ENCODE measurements around the gene BRD3.

BRD3 gene

GRCh38 chr9:134061688-134062371, 6.0 kb downstream of the BRD3 start:
- H3K4me3 ChIP-seq (ENCODE audit: low read depth, low read length) = no peak overlapping the region
- TF ChIP-seq, protein P1, sequence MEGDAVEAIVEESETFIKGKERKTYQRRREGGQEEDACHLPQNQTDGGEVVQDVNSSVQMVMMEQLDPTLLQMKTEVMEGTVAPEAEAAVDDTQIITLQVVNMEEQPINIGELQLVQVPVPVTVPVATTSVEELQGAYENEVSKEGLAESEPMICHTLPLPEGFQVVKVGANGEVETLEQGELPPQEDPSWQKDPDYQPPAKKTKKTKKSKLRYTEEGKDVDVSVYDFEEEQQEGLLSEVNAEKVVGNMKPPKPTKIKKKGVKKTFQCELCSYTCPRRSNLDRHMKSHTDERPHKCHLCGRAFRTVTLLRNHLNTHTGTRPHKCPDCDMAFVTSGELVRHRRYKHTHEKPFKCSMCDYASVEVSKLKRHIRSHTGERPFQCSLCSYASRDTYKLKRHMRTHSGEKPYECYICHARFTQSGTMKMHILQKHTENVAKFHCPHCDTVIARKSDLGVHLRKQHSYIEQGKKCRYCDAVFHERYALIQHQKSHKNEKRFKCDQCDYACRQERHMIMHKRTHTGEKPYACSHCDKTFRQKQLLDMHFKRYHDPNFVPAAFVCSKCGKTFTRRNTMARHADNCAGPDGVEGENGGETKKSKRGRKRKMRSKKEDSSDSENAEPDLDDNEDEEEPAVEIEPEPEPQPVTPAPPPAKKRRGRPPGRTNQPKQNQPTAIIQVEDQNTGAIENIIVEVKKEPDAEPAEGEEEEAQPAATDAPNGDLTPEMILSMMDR (IDR thresholded peaks at IDR 0.05; ENCODE audit: low read depth, low read length, missing control alignments) = no peak
- in situ Hi-C loops (cut with HindIII; ENCODE audit: low sequenced_read_pairs) = no loop called here
- DNase-seq (ENCODE audit: low read depth) = no peak

DNA sequence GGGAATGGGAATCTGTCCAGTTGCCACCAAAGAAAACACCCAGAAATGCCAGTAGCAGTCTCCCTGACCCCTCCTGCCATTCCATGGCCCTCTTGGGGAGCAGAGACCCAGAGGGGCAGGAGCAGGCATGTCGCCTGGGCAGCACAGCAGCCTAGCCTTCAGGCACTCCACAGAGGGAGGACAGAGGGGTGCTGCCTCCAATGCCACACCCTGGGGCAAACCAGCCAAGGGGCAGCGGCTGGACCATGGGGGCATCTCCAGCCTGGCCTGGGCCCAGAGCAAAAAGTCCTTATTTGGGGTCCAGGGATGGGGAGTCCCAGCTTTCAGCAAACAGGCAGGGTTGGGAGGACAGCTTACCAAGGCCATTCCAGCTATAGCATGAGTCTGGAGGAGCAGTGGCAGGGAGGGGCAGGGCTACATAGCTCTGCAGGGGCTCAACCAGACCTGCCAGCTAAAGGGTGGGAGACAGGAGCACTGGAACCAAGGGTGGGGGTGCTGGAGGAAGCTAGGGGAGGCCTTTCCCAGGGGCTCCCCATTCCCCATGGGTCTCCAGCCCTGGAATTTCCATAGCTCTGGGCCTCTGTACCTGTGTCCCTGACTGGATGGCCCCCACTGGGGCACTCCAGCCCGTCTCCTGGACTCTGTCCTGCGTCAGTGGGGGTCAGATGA, 6.7 kb downstream of the BRD3 start:
- TF ChIP-seq, protein P1 (IDR thresholded peaks at IDR 0.05; ENCODE audit: low read depth, low read length, missing control alignments) = no peak
- in situ Hi-C loops (cut with HindIII; ENCODE audit: low sequenced_read_pairs) = no loop called here
- DNase-seq (ENCODE audit: low read depth) = no peak
- H3K4me3 ChIP-seq (ENCODE audit: low read depth, low read length) = no peak overlapping the region

DNA sequence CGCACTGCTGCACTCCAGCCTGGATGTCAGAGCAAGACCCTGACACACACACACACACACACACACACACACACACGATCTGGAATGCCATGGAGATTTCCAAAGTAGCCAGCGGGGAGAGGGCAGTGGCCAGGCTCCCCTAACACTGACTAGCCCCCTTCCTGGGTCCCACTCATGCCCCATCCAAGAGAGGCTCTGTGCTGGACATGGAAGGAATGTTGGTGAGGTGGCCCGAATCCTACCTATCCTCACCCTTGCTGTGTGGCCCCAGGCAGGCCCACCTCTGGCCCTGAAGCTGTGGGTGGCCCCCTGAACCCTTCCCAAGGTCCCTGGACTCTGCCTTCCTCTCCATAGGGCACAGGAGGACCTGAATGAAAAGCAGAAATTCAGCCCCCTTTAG, 7.3 kb downstream of the BRD3 start:
- in situ Hi-C loops (cut with HindIII; ENCODE audit: low sequenced_read_pairs) = no loop called here
- DNase-seq (ENCODE audit: low read depth) = no peak
- TF ChIP-seq, protein P1 (IDR thresholded peaks at IDR 0.05; ENCODE audit: low read depth, low read length, missing control alignments) = no peak
- no peak overlapping the region for H3K4me3 ChIP-seq (ENCODE audit: low read depth, low read length)

- in situ Hi-C loops (cut with HindIII; ENCODE audit: low sequenced_read_pairs) = no loop called here
- no peak for DNase-seq (ENCODE audit: low read depth)
- H3K4me3 ChIP-seq (ENCODE audit: low read depth, low read length) = no peak overlapping the region
- TF ChIP-seq, protein P1 (IDR thresholded peaks at IDR 0.05; ENCODE audit: low read depth, low read length, missing control alignments) = peak; percentile 47
Measured at GRCh38 chr9:134059661-134060395, 8.0 kb downstream of the BRD3 start.

GRCh38 chr9:134059188-134059641, 8.6 kb downstream of the BRD3 start:
- in situ Hi-C loops (cut with HindIII; ENCODE audit: low sequenced_read_pairs) = no loop called here
- no peak for DNase-seq (ENCODE audit: low read depth)
- H3K4me3 ChIP-seq (ENCODE audit: low read depth, low read length) = no peak overlapping the region
- TF ChIP-seq, protein P1 (IDR thresholded peaks at IDR 0.05; ENCODE audit: low read depth, low read length, missing control alignments) = no peak

GRCh38 chr9:134058716-134059115, 9.1 kb downstream of the BRD3 start:
- TF ChIP-seq, protein P1 (IDR thresholded peaks at IDR 0.05; ENCODE audit: low read depth, low read length, missing control alignments) = no peak
- no peak overlapping the region for H3K4me3 ChIP-seq (ENCODE audit: low read depth, low read length)
- no peak for DNase-seq (ENCODE audit: low read depth)
- in situ Hi-C loops (cut with HindIII; ENCODE audit: low sequenced_read_pairs) = no loop called here

All from astrocyte of the cerebellum (primary cell).